Stimulated activated naive CD4-positive, alpha-beta T cell treated with Interleukin-2 at 50 U/mL for 16 hours (primary cell): ENCODE results near the gene ZNF296.

Source experiments
- DNase-seq: peaks from one replicate; lab custom pipeline; 2025; lab: John Stamatoyannopoulos, UW

The ZNF296 gene

GRCh38 chr19:45103156-45103507, 26.9 kb upstream of the ZNF296 start:
- DNase-seq, result peak; percentile 22

DNA sequence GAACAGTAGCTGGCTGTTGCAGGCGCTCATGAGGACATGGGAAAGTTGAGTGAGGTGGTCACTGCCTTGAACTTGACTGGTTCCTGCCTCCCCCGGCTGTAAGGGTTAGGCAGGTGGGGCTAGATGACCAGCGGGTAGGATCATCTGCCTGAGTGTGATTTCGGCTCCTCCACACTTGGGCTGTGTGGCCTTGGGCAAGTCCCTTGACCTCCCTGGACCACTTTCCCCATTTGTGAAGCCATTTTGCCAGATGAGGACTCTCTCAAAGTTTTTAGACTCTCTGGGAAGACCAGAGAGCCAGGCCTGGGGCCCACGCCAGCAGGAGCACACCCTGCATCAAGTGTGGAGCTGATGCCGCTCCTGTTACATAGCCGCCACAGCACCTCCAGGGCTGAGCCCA, 26.2 kb upstream of the ZNF296 start:
- no peak for DNase-seq

DNA sequence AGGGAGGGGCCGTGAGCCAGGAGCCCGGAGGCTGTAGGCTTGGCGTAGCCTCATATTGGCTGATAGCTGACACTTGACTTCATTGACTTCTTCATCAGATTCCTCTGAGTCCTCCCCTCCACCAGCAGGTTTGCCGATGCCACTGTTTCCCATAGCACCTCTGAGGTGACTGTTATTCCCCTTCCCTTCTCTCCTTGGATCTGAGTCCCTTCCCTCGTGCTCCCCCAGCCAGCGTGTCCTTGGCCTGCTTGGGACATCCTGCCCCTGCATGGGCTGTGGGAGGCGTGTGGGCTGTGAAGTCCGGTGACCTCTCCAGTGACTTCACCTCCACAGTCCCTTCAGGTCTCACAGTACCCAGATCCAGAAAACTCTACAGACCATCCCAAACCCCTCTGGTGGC, 25.5 kb upstream of the ZNF296 start:
- no peak for DNase-seq

DNA sequence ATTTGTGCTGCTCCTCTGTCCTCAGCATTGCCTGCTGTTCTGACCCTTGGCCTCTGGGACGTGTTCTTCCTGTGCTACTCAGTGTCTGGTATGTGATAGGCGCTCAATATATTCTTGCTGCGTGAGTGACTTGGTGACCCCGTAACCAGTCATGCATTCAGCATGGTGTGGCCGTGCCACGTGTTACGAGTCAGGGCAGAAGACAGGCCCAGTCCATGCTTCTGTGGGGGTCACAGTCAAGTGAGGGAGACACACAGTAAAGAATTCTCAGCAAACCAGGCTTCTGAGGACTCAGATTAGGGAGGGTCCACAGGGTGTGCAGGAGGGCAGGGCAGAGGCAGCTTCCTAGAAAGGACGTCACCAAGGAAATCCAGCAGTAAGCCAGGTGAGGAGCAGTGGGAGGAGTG, 24.6 kb upstream of the ZNF296 start:
- DNase-seq, result no peak

GRCh38 chr19:45100201-45100600, 23.9 kb upstream of the ZNF296 start:
- DNase-seq, result no peak

GRCh38 chr19:45099467-45100191, 23.4 kb upstream of the ZNF296 start:
- no peak for DNase-seq

DNA sequence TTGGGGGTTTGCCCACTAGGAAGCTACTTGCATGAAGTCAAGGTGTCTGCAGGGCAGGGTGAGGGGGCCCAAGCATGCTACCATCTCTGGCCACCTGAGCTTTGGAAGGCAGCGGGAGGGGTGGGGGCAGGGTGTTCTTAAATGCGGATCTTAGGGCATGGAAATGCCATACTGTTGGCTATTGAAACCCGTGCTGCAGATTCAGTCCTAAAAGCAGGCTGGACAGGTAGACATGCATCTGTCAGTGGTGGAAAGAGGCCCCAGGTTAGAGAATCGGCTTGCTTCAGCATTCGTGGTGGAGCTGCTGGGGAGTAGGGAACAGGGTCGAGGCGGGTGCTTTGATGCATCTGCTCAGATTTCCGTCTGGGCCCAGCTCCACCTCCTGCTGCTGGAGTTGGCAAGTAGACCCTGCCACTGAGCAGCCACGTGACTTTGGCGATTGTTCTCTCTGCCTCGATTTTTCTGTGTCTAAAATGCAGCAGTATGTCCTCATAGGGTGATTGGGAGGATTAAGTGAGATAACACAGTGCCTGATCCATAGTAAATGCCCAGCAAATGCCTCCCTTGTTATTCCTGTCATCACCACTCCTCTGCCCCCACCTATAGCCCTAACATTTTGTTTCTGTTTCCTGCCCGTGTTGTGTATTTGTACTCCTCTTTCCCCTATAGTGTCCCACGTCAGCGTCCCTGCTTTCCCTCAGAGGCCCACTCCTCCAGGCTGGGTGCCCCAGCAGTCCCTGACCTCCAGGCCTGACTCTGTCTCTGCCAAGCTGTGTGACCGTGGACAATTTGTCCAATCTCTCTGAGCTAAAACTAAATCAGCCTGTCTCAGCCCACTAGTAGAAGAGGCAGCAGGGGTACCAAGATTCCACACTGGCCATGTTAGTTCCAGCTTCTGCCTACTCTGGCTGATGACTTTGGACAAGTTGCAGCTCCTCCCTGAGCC, 22.5 kb upstream of the ZNF296 start:
- no peak for DNase-seq

- DNase-seq, result no peak
Measured at GRCh38 chr19:45097776-45098520, 21.7 kb upstream of the ZNF296 start.

DNA sequence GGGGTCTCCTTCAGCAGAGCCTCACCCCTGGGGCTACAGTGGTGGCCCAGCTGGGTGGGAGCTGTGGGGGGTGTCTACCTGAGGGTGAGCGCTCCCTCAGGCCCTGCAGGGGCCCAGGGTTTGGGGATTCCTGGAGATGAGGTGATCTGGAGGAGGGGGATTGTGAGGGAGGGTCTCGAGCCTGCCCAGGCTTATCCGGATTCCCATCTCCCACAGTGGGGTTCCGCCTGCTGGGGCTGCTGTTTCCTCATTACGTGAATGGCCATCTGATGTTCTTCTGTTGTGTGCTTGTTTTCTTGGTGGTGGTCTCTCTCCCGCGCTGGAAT, 21.1 kb upstream of the ZNF296 start:
- DNase-seq, result no peak

DNA sequence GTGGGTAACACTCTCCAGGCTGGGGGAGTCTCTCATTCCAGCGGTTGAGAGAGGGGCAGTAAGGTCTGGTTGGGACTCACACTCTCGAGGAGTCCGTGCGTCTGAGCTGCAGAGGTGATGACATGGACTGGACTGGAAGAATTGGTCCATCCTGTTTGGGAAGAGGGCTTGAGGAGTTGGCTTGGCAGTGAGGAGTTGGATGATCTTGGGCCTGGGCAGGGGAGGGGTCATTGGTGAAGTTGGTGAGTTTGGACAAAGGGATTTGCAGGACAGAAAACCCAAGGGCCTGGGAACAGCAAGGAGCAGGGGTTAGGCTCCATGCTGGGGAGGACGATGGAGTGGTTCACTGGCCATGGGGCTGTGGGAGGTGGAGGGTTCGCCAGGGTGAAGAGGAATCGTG, 20.4 kb upstream of the ZNF296 start:
- DNase-seq, result no peak

- no peak for DNase-seq
Measured at GRCh38 chr19:45095496-45096413, 19.5 kb upstream of the ZNF296 start.

DNA sequence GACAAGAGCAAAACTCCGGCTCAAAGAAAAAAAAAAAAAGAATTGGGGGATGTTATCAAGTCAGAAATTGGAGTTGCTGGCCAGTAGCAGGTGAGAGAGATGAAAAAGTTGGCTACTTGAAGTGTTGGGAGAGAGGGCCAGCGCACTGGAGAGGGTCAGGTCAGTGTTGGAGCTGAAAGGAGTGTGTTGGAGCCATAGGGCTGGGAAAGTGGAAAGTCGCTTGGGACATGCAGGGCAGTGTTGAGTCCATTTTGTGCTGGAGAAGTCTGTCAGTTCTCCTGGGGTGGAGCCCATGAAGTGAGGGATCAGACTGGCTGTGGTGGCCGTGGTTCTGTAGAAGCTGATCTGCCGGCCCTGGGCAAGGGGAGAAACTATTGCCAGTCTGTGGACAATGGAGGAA, 18.4 kb upstream of the ZNF296 start:
- no peak for DNase-seq

DNA sequence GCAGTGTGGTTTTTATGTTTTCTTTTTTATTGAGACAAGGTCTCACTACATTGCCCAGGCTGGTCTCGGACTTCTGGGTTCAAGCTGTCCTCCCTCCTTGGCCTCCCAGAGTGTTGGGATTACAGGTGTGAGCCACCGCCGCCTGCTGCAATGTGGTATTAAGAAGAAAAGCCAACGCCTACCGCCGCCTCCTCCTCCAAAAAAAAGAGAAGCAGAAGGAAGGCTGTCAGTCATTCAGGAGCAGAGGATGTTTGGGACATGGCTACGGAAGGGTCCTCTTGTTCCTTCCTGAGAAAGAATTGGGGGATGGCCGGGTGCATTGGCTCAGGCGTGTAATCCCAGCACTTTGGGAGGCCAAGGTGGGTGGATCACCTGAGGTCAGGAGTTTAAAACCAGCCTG, 17.9 kb upstream of the ZNF296 start:
- no peak for DNase-seq

GRCh38 chr19:45092747-45093678, 16.7 kb upstream of the ZNF296 start, which contains the start of gene PPP1R37:
PPP1R37 (plus strand) TSS chr19:45093179; CDS start chr19:45093326, 147 bp downstream.
- peak; percentile 90 for DNase-seq

DNA sequence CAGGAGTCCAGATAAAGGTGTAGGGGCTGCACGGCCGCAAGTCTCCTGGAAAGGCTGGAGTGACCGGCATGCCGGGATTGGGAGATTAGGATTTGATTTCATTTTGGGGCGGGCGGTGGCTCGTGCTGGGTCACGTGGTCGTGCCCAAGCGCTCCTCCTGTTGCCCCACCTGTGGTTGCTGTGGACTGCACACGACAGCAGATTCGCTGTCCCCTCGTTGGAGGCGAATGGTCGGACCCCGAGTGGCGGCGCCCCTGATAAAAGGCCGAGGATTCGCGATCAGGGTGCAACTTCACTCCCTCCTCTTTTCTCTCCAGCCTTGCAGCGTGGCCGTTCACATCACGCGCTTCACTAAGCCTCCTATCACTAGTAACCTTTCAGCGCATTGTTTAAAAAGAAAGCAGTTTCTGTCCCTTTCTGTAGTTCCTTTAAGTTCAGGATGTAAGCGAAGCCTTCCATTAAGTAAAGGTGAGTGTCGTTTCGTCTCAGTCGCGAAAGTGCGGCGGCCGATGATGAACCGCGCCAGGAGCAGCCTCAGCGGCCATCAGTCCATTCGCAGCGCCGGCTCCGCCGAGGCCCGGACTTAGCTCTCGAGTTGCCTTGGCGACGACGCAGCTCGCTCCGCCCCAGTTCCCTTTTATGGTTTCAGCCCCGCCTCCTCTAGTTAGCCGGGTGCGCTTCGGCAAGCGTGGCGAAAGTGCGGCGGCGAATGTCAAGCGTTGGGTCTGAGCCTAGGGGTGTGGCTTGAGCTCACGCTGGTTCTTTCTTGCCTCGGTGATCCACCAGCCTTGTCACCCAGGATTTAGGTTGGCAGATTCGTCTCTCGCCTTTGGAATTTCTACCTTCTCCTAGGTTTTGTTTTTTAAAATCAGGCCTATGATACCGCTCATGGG, 15.0 kb upstream of the ZNF296 start:
- DNase-seq, result peak; percentile 90

GRCh38 chr19:45090606-45091005, 14.3 kb upstream of the ZNF296 start:
- no peak for DNase-seq

DNA sequence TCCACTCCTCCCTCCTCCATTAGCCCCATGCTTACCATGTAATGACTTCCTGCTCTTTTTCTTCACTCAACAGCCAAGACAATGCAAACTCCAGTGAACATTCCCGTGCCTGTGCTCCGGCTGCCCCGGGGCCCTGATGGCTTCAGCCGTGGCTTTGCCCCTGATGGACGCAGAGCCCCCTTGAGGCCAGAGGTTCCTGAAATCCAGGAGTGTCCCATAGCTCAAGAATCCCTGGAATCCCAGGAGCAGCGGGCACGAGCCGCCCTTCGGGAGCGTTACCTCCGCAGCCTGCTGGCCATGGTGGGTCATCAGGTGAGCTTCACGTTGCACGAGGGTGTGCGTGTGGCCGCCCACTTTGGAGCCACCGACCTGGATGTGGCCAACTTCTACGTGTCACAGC, 13.8 kb upstream of the ZNF296 start:
- no peak for DNase-seq

DNA sequence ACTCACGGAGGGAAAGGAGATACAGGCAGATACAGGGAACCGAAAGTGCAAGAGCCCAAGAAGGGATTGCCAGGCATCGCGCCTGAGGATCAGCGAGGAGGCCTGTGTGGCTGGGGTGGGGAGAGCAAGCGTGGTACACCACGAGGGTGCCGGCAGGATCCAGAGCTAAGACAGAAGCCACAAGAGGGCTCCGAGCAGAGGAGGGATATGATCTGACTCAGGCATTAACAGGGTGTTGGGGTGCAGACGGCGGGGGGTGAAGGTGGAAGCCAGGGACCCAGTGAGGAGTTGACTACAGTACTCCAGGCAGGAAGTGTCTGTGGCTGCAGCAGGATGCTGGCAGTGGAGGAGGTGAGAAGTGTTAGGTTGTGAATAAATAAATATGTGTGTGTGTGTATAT, 11.3 kb upstream of the ZNF296 start:
- DNase-seq, result peak; percentile 44

DNA sequence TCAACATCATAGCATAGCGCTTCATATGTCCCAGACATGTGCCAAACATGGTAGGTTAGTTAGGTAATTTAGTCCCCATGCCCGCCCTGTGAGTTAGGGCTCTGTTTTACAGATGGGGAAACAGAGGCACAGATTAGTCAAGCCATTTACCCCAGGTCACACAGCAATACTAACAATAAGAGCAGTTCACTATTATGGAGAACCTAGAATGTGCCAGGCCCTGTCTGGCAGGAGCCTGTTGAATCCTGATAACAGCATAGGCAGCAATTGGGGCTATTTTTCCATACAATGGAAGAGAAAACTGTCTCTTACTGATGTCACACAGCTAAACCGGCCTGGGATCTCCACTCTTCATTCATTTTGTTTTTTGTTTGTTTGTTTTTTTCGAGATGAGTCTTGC, 10.2 kb upstream of the ZNF296 start:
- no peak for DNase-seq
